Measurements from ENCODE around the gene SCART1.

GRCh38 chr10:133509700-133510099 is 56.0 kb downstream of the SCART1 start:
- TF ChIP-seq SP1 (IDR thresholded peaks at IDR 0.05; ENCODE audit: low read depth, low read length) (no peak), PAX8 (IDR thresholded peaks at IDR 0.05) (no peak), POLR2A (IDR thresholded peaks at IDR 0.05; ENCODE audit: low read depth, low read length) (no peak), TCF3 (IDR thresholded peaks at IDR 0.05; ENCODE audit: borderline replicate concordance, insufficient read depth, low read depth, low read length) (no peak), USF2 (IDR thresholded peaks at IDR 0.05; ENCODE audit: borderline replicate concordance, low read depth, low read length) (no peak), CTCF (IDR thresholded peaks at IDR 0.05 in 2 of 3, conservative IDR thresholded peaks at IDR 0.05 in 1 of 3; ENCODE audit: control insufficient read depth in 2 of 3, extremely low read depth in 1 of 3, insufficient read depth in 1 of 3, low read depth in 3 of 3, low read length in 3 of 3) (no peak), PKNOX1 (IDR thresholded peaks at IDR 0.05) (no peak)
